Mammary epithelial cell (primary cell): ENCODE data around the gene MLIP.

Source experiments
- CTCF ChIP-seq, 2 donors: IDR thresholded peaks in 1 of 2; conservative IDR thresholded peaks in 1 of 2; 2 replicates each; pipeline ENCODE4 v1.5.1; 2011 to 2012; ENCODE audit warnings: inconsistent platforms in 2 of 2, low read length in 2 of 2, mild to moderate bottlenecking in 2 of 2, control low read depth in 1 of 2, low read depth in 1 of 2; ENCODE audit not compliant: insufficient read depth in 1 of 2; ENCODE audit errors: extremely low read depth in 1 of 2
- EZH2 ChIP-seq: IDR thresholded peaks from 2 replicates; pipeline ENCODE4 v1.6.1; 2012; ENCODE audit warnings: low read length, inconsistent platforms, borderline replicate concordance

- TF ChIP-seq CTCF (conservative IDR thresholded peaks at IDR 0.05 in 1 of 2, IDR thresholded peaks at IDR 0.05 in 1 of 2; ENCODE audit: extremely low read depth in 1 of 2, insufficient read depth in 1 of 2, low read depth in 1 of 2, low read length in 2 of 2) (no peak), EZH2 (no peak)
Measured at GRCh38 chr6:54260025-54260424, 148.8 kb downstream of the MLIP start.
